Heart left ventricle (tissue), 13 donors: Measurements from ENCODE around the gene FOCAD.

Experiments
- POLR2A ChIP-seq, 2 donors: fragments of 450-650 bp; IDR thresholded peaks; one replicate each; pipeline ENCODE4 v1.6.1; 2017; ENCODE audit warnings: antibody characterized with exemption in 2 of 2, mild to moderate bottlenecking in 2 of 2, moderate library complexity in 2 of 2
- TF ChIP-seq, protein P1 (sequence below), 12 donors: fragments of 200-600 bp; sonication (generic) in 4 of 12; IDR thresholded peaks; one replicate each; pipeline versions ENCODE4 v1.5.0 to v1.8.0; 2018 to 2022; ENCODE audit warnings: antibody characterized with exemption in 12 of 12, mild to moderate bottlenecking in 5 of 12
- donor health status: ischemic (EF 13 %, LVEDD 7.1; RV severe dilation, severe dysfunction).
- donor health status: DM: no; HTN: yes; CAD: no.
- donor health status: DM: no; HTN: no; CAD: no.
- donor health status: ischemic (EF 25% LVEDD 6.9; RV normal size, moderate dysfunction).
- donor health status: ischemic (EF 25% LVEDD 5.7; RV mildly dilated, moderate dysfunction).
- donor health status: ischemic (EF 35%, LVEDD 5.7; RV mildly dilated, moderate dysfunction).
- donor health status: nonischemic (EF 11% LVEDD 7.7; RV severe dilation, severe dysfunction).
- donor health status: DM: yes; HTN: yes; CAD: no.
- donor health status: PGD.
- donor health status: ischemic (EF 29% LVEDD 5.4; RV normal size, mild dysfunction).
- donor health status: nonischemic (EF 23%, LVEDD 6.1; RV moderate dilation, normal function).

GRCh38 chr9:20908461-20908860 is 224.4 kb downstream of the FOCAD start:
- TF ChIP-seq, protein P1, sequence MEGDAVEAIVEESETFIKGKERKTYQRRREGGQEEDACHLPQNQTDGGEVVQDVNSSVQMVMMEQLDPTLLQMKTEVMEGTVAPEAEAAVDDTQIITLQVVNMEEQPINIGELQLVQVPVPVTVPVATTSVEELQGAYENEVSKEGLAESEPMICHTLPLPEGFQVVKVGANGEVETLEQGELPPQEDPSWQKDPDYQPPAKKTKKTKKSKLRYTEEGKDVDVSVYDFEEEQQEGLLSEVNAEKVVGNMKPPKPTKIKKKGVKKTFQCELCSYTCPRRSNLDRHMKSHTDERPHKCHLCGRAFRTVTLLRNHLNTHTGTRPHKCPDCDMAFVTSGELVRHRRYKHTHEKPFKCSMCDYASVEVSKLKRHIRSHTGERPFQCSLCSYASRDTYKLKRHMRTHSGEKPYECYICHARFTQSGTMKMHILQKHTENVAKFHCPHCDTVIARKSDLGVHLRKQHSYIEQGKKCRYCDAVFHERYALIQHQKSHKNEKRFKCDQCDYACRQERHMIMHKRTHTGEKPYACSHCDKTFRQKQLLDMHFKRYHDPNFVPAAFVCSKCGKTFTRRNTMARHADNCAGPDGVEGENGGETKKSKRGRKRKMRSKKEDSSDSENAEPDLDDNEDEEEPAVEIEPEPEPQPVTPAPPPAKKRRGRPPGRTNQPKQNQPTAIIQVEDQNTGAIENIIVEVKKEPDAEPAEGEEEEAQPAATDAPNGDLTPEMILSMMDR (IDR thresholded peaks at IDR 0.05), result no peak
- TF ChIP-seq POLR2A (IDR thresholded peaks at IDR 0.05), result no peak
